Liver (tissue), 3 donors: ENCODE measurements around the gene B4GALT4.
"Not testable (repeated sequence)": the region's sequence is repeated elsewhere in the genome, so short reads cannot be mapped to it uniquely, and the experiment has no call there.

Experiments
- ATF3 ChIP-seq: IDR thresholded peaks from 2 replicates; pipeline ENCODE4 v1.6.1; 2016; ENCODE audit warnings: antibody characterized with exemption
- GABPA ChIP-seq, 2 donors: IDR thresholded peaks in 1 of 2; conservative IDR thresholded peaks in 1 of 2; 2 replicates each; pipeline ENCODE4 v1.6.1; 2016; ENCODE audit warnings: antibody characterized with exemption in 2 of 2, mild to moderate bottlenecking in 1 of 2, moderate library complexity in 1 of 2
- MAX ChIP-seq: IDR thresholded peaks from 2 replicates; pipeline ENCODE4 v1.6.1; 2016; ENCODE audit warnings: antibody characterized with exemption
- RAD21 ChIP-seq, 2 donors: IDR thresholded peaks; 2 replicates each; pipeline ENCODE4 v1.6.1; 2016; ENCODE audit warnings: antibody characterized with exemption in 2 of 2, mild to moderate bottlenecking in 2 of 2
- TAF1 ChIP-seq: conservative IDR thresholded peaks from 2 replicates; pipeline ENCODE4 v1.6.1; 2016; ENCODE audit warnings: antibody characterized with exemption, mild to moderate bottlenecking
- YY1 ChIP-seq: IDR thresholded peaks from 2 replicates; pipeline ENCODE4 v1.6.1; 2016; ENCODE audit warnings: antibody characterized with exemption, mild to moderate bottlenecking
- TF ChIP-seq, protein P1 (sequence below): fragments of 150-350 bp; IDR thresholded peaks from 2 replicates; pipeline ENCODE4 v1.5.1; 2017; ENCODE audit warnings: improper control_type of control experiment, low read depth, low read length; ENCODE audit not compliant: missing input control
- donor health status: healthy.
- donor health status: healthy.

GRCh38 chr3:119243058-119243529, 2.4 kb upstream of the B4GALT4 start:
- not testable (repeated sequence) for TF ChIP-seq RAD21 (IDR thresholded peaks at IDR 0.05); GABPA (IDR thresholded peaks at IDR 0.05 in 1 of 2, conservative IDR thresholded peaks at IDR 0.05 in 1 of 2); ATF3; YY1; MAX; TAF1
- TF ChIP-seq, protein P1, sequence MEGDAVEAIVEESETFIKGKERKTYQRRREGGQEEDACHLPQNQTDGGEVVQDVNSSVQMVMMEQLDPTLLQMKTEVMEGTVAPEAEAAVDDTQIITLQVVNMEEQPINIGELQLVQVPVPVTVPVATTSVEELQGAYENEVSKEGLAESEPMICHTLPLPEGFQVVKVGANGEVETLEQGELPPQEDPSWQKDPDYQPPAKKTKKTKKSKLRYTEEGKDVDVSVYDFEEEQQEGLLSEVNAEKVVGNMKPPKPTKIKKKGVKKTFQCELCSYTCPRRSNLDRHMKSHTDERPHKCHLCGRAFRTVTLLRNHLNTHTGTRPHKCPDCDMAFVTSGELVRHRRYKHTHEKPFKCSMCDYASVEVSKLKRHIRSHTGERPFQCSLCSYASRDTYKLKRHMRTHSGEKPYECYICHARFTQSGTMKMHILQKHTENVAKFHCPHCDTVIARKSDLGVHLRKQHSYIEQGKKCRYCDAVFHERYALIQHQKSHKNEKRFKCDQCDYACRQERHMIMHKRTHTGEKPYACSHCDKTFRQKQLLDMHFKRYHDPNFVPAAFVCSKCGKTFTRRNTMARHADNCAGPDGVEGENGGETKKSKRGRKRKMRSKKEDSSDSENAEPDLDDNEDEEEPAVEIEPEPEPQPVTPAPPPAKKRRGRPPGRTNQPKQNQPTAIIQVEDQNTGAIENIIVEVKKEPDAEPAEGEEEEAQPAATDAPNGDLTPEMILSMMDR, result not testable (repeated sequence)
